Measurements from ENCODE around the gene ELP5. TPM values are rescaled to one million over a fixed set of nuclear protein-coding genes. Genes with fewer than 3 reads are reported as not detected.
A peak's percentile ranks its signal among the peaks of the same experiment; 100 is the strongest.

Gene ELP5
- total RNA-seq, 1 experiment from 2014 or later, result 49.6 TPM

- no peak within 1 kb of the TSS for H4K91ac ChIP-seq (ENCODE audit: insufficient read length, low read depth, low read length)
- no peak within 1 kb of the TSS for H2BK20ac ChIP-seq (ENCODE audit: low read depth, low read length, poor library complexity, severe bottlenecking)
- peaks cover 8% of the 10 kb centered on the region; the same call in 1 of the 2 replicates for H3K79me2 ChIP-seq (ENCODE audit: insufficient read depth, low read length)
- H3K27me3 Mint-ChIP-seq (ENCODE audit: low read depth), result no peaks in the 10 kb centered on the region; the same call in 1 of the 2 replicates
- peaks cover 42 to 52% of the 10 kb centered on the region in 2 experiments for H3K4me1 Mint-ChIP-seq
- H4K20me1 ChIP-seq (ENCODE audit: control insufficient read depth, insufficient read depth, insufficient read length), result no peaks in the 10 kb centered on the region
- H2AK5ac ChIP-seq (ENCODE audit: insufficient read length, low read length), result no peak within 1 kb of the TSS
- H3K4me3 Mint-ChIP-seq, result peak within 1 kb of the TSS; percentile 95 to 97
- H2BK5ac ChIP-seq (ENCODE audit: insufficient read length, low read length), result no peak within 1 kb of the TSS
- H3K4me2 ChIP-seq (ENCODE audit: insufficient read depth, insufficient read length, low read length), result peak within 1 kb of the TSS; percentile 61
- H3K36me3 Mint-ChIP-seq (ENCODE audit: insufficient read depth in 1 of 3, low read depth in 3 of 3), result peaks cover 33 to 63% (median 55%) of the 10 kb centered on the region in 3 experiments
- H3K9ac ChIP-seq (ENCODE audit: extremely low read depth, insufficient read length, low read length), result peak within 1 kb of the TSS; percentile 72
- TF ChIP-seq, protein P1, sequence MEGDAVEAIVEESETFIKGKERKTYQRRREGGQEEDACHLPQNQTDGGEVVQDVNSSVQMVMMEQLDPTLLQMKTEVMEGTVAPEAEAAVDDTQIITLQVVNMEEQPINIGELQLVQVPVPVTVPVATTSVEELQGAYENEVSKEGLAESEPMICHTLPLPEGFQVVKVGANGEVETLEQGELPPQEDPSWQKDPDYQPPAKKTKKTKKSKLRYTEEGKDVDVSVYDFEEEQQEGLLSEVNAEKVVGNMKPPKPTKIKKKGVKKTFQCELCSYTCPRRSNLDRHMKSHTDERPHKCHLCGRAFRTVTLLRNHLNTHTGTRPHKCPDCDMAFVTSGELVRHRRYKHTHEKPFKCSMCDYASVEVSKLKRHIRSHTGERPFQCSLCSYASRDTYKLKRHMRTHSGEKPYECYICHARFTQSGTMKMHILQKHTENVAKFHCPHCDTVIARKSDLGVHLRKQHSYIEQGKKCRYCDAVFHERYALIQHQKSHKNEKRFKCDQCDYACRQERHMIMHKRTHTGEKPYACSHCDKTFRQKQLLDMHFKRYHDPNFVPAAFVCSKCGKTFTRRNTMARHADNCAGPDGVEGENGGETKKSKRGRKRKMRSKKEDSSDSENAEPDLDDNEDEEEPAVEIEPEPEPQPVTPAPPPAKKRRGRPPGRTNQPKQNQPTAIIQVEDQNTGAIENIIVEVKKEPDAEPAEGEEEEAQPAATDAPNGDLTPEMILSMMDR (conservative IDR thresholded peaks at IDR 0.05), result no peak
- WGBS (ENCODE audit: extremely low coverage, insufficient read length, low lambda C conversion rate), result no CpG with 5 or more reads among the region's 72 CpGs
- no peak within 1 kb of the TSS for H3K56ac ChIP-seq (ENCODE audit: insufficient read length, low read depth, low read length)
- peaks cover 0 to 2% of the 10 kb centered on the region in 2 experiments; a peak in 2 of 5 replicates for H3K9me3 Mint-ChIP-seq
- no peak within 1 kb of the TSS for H2BK15ac ChIP-seq (ENCODE audit: low read depth, low read length)
- H2BK12ac ChIP-seq (ENCODE audit: insufficient read length, low read depth, low read length), result no peak within 1 kb of the TSS
- H3K14ac ChIP-seq (ENCODE audit: insufficient read depth, low read length), result peak within 1 kb of the TSS; percentile 66
- H3T11ph ChIP-seq (ENCODE audit: low read length), result no peak within 1 kb of the TSS
- H3K79me1 ChIP-seq (ENCODE audit: insufficient read depth, low read depth, low read length, poor library complexity, severe bottlenecking), result peaks cover 9% of the 10 kb centered on the region
- peak within 1 kb of the TSS; percentile 95 to 99 (median 97); a peak in 6 of 7 replicates for H3K27ac Mint-ChIP-seq
- no peak within 1 kb of the TSS for H3K23ac ChIP-seq (ENCODE audit: insufficient read length, low read depth, low read length)
- peaks cover 7% of the 10 kb centered on the region for H3K23me2 ChIP-seq (ENCODE audit: insufficient read length, low read depth, low read length, poor library complexity, severe bottlenecking)
- peak within 1 kb of the TSS; percentile 51 for H3K18ac ChIP-seq (ENCODE audit: insufficient read length, low read depth, low read length)
- no peaks in the 10 kb centered on the region for H3K27me3 ChIP-seq (ENCODE audit: insufficient read depth, low read length)
- peak; percentile 100 for DNase-seq
- no peaks in the 10 kb centered on the region for H3K9me3 ChIP-seq (ENCODE audit: control insufficient read depth, low read depth, low read length)
- no peak within 1 kb of the TSS for H3K27ac ChIP-seq (ENCODE audit: insufficient read length, low read depth, low read length)
- no peak within 1 kb of the TSS for H4K8ac ChIP-seq (replicated peaks; ENCODE audit: insufficient read length, low read depth, low read length)
- no peak within 1 kb of the TSS for H4K5ac ChIP-seq (ENCODE audit: insufficient read length, low read depth, low read length)
- H3K4me1 ChIP-seq (ENCODE audit: insufficient read depth, low read length), result no peaks in the 10 kb centered on the region
- no peak within 1 kb of the TSS for H3K4ac ChIP-seq (ENCODE audit: low read depth, low read length)
- H2AFZ ChIP-seq (ENCODE audit: low read length), result no peak within 1 kb of the TSS
- H2BK120ac ChIP-seq (ENCODE audit: low read depth, low read length, poor library complexity, severe bottlenecking), result no peak within 1 kb of the TSS
These were observed 12.7 kb upstream of the ELP5 start, which contains the start of gene PHF23 for GRCh38 chr17:7239091-7240027. TSS of gene PHF23 (minus strand) at chr17:7239457. CDS start at chr17:7239279, 178 bp downstream.
